ENCODE results near the gene ZNF366.

The ZNF366 gene

GRCh38 chr5:72507231-72507906, at the start of gene ZNF366:
TSS of gene ZNF366 (minus strand) at chr5:72507410. CDS start at chr5:72461496, 45,914 bp downstream.
- Histone ChIP-seq H2AFZ (ENCODE audit: low read length, unreplicated experiment) (no peak within 1 kb of the TSS), H3K27ac (ENCODE audit: low read depth, low read length) (no peak within 1 kb of the TSS), H3K36me3 (ENCODE audit: insufficient read depth, low read length) (no peaks in the 10 kb centered on the region), H3K79me2 (ENCODE audit: control insufficient read depth, insufficient read depth, low read length, unreplicated experiment) (no peaks in the 10 kb centered on the region), H3K27me3 (ENCODE audit: insufficient read depth, low read length) (no peaks in the 10 kb centered on the region), H3K4me3 (ENCODE audit: low read depth, low read length) (no peak within 1 kb of the TSS), H3K4me1 (ENCODE audit: control insufficient read depth, insufficient read depth, low read length, unreplicated experiment) (peaks cover 59% of the 10 kb centered on the region)

GRCh38 chr5:72556351-72557166, 49.3 kb upstream of the ZNF366 start:
- no peaks in the 10 kb centered on the region for H3K79me2 ChIP-seq (ENCODE audit: control insufficient read depth, insufficient read depth, low read length, unreplicated experiment)
- peak overlapping the region; percentile 72 for H3K4me3 ChIP-seq (ENCODE audit: low read depth, low read length)
- no peaks in the 10 kb centered on the region for H3K36me3 ChIP-seq (ENCODE audit: insufficient read depth, low read length)
- H3K27ac ChIP-seq (ENCODE audit: low read depth, low read length), result peak overlapping the region; percentile 72
- peak overlapping the region; percentile 40 for H2AFZ ChIP-seq (ENCODE audit: low read length, unreplicated experiment)
- H3K4me1 ChIP-seq (ENCODE audit: control insufficient read depth, insufficient read depth, low read length, unreplicated experiment), result peaks cover 36% of the 10 kb centered on the region
- no peaks in the 10 kb centered on the region for H3K27me3 ChIP-seq (ENCODE audit: insufficient read depth, low read length)

GRCh38 chr5:72555871-72556270, 48.7 kb upstream of the ZNF366 start:
- peaks cover 36% of the 10 kb centered on the region for H3K4me1 ChIP-seq (ENCODE audit: control insufficient read depth, insufficient read depth, low read length, unreplicated experiment)
- peak overlapping the region; percentile 40 for H2AFZ ChIP-seq (ENCODE audit: low read length, unreplicated experiment)
- peak overlapping the region; percentile 72 for H3K27ac ChIP-seq (ENCODE audit: low read depth, low read length)
- H3K36me3 ChIP-seq (ENCODE audit: insufficient read depth, low read length), result no peaks in the 10 kb centered on the region
- peak overlapping the region; percentile 72 for H3K4me3 ChIP-seq (ENCODE audit: low read depth, low read length)
- no peaks in the 10 kb centered on the region for H3K27me3 ChIP-seq (ENCODE audit: insufficient read depth, low read length)
- H3K79me2 ChIP-seq (ENCODE audit: control insufficient read depth, insufficient read depth, low read length, unreplicated experiment), result no peaks in the 10 kb centered on the region

- Histone ChIP-seq H2AFZ (ENCODE audit: low read length, unreplicated experiment) (no peak overlapping the region), H3K27ac (ENCODE audit: low read depth, low read length) (no peak overlapping the region), H3K36me3 (ENCODE audit: insufficient read depth, low read length) (no peaks in the 10 kb centered on the region), H3K27me3 (ENCODE audit: insufficient read depth, low read length) (no peaks in the 10 kb centered on the region), H3K4me1 (ENCODE audit: control insufficient read depth, insufficient read depth, low read length, unreplicated experiment) (peaks cover 30% of the 10 kb centered on the region), H3K79me2 (ENCODE audit: control insufficient read depth, insufficient read depth, low read length, unreplicated experiment) (no peaks in the 10 kb centered on the region), H3K4me3 (ENCODE audit: low read depth, low read length) (no peak overlapping the region)
These were observed 47.7 kb upstream of the ZNF366 start for GRCh38 chr5:72554897-72555296.

GRCh38 chr5:72552041-72552557, 44.9 kb upstream of the ZNF366 start:
- no peaks in the 10 kb centered on the region for H3K79me2 ChIP-seq (ENCODE audit: control insufficient read depth, insufficient read depth, low read length, unreplicated experiment)
- no peaks in the 10 kb centered on the region for H3K27me3 ChIP-seq (ENCODE audit: insufficient read depth, low read length)
- H2AFZ ChIP-seq (ENCODE audit: low read length, unreplicated experiment), result peak overlapping the region; percentile 63
- H3K4me1 ChIP-seq (ENCODE audit: control insufficient read depth, insufficient read depth, low read length, unreplicated experiment), result peaks cover 25% of the 10 kb centered on the region
- no peak overlapping the region for H3K4me3 ChIP-seq (ENCODE audit: low read depth, low read length)
- H3K36me3 ChIP-seq (ENCODE audit: insufficient read depth, low read length), result no peaks in the 10 kb centered on the region
- peak overlapping the region; percentile 79 for H3K27ac ChIP-seq (ENCODE audit: low read depth, low read length)

GRCh38 chr5:72550595-72550994, 43.4 kb upstream of the ZNF366 start:
- Histone ChIP-seq H3K4me3 (ENCODE audit: low read depth, low read length) (no peak overlapping the region), H3K27me3 (ENCODE audit: insufficient read depth, low read length) (no peaks in the 10 kb centered on the region), H3K27ac (ENCODE audit: low read depth, low read length) (no peak overlapping the region), H3K79me2 (ENCODE audit: control insufficient read depth, insufficient read depth, low read length, unreplicated experiment) (no peaks in the 10 kb centered on the region), H3K4me1 (ENCODE audit: control insufficient read depth, insufficient read depth, low read length, unreplicated experiment) (peaks cover 18% of the 10 kb centered on the region), H3K36me3 (ENCODE audit: insufficient read depth, low read length) (no peaks in the 10 kb centered on the region), H2AFZ (ENCODE audit: low read length, unreplicated experiment) (no peak overlapping the region)

GRCh38 chr5:72543811-72544210, 36.6 kb upstream of the ZNF366 start:
- no peaks in the 10 kb centered on the region for H3K27me3 ChIP-seq (ENCODE audit: insufficient read depth, low read length)
- H3K36me3 ChIP-seq (ENCODE audit: insufficient read depth, low read length), result no peaks in the 10 kb centered on the region
- no peak overlapping the region for H3K4me3 ChIP-seq (ENCODE audit: low read depth, low read length)
- H3K79me2 ChIP-seq (ENCODE audit: control insufficient read depth, insufficient read depth, low read length, unreplicated experiment), result no peaks in the 10 kb centered on the region
- H2AFZ ChIP-seq (ENCODE audit: low read length, unreplicated experiment), result no peak overlapping the region
- H3K4me1 ChIP-seq (ENCODE audit: control insufficient read depth, insufficient read depth, low read length, unreplicated experiment), result no peaks in the 10 kb centered on the region
- peak overlapping the region; percentile 62 for H3K27ac ChIP-seq (ENCODE audit: low read depth, low read length)

- H3K36me3 ChIP-seq (ENCODE audit: insufficient read depth, low read length), result no peaks in the 10 kb centered on the region
- no peaks in the 10 kb centered on the region for H3K4me1 ChIP-seq (ENCODE audit: control insufficient read depth, insufficient read depth, low read length, unreplicated experiment)
- H3K4me3 ChIP-seq (ENCODE audit: low read depth, low read length), result no peak overlapping the region
- peak overlapping the region; percentile 62 for H3K27ac ChIP-seq (ENCODE audit: low read depth, low read length)
- no peaks in the 10 kb centered on the region for H3K79me2 ChIP-seq (ENCODE audit: control insufficient read depth, insufficient read depth, low read length, unreplicated experiment)
- H2AFZ ChIP-seq (ENCODE audit: low read length, unreplicated experiment), result no peak overlapping the region
- no peaks in the 10 kb centered on the region for H3K27me3 ChIP-seq (ENCODE audit: insufficient read depth, low read length)
These were observed 36.2 kb upstream of the ZNF366 start for GRCh38 chr5:72543365-72543764.

GRCh38 chr5:72542695-72543094, 35.5 kb upstream of the ZNF366 start:
- Histone ChIP-seq H2AFZ (ENCODE audit: low read length, unreplicated experiment) (no peak overlapping the region), H3K36me3 (ENCODE audit: insufficient read depth, low read length) (no peaks in the 10 kb centered on the region), H3K27me3 (ENCODE audit: insufficient read depth, low read length) (no peaks in the 10 kb centered on the region), H3K27ac (ENCODE audit: low read depth, low read length) (no peak overlapping the region), H3K4me1 (ENCODE audit: control insufficient read depth, insufficient read depth, low read length, unreplicated experiment) (no peaks in the 10 kb centered on the region), H3K79me2 (ENCODE audit: control insufficient read depth, insufficient read depth, low read length, unreplicated experiment) (no peaks in the 10 kb centered on the region), H3K4me3 (ENCODE audit: low read depth, low read length) (no peak overlapping the region)

GRCh38 chr5:72541501-72542225, 34.5 kb upstream of the ZNF366 start:
- Histone ChIP-seq H3K4me3 (ENCODE audit: low read depth, low read length) (no peak overlapping the region), H3K79me2 (ENCODE audit: control insufficient read depth, insufficient read depth, low read length, unreplicated experiment) (no peaks in the 10 kb centered on the region), H3K36me3 (ENCODE audit: insufficient read depth, low read length) (no peaks in the 10 kb centered on the region), H2AFZ (ENCODE audit: low read length, unreplicated experiment) (no peak overlapping the region), H3K27me3 (ENCODE audit: insufficient read depth, low read length) (no peaks in the 10 kb centered on the region), H3K27ac (ENCODE audit: low read depth, low read length) (no peak overlapping the region), H3K4me1 (ENCODE audit: control insufficient read depth, insufficient read depth, low read length, unreplicated experiment) (no peaks in the 10 kb centered on the region)
